HL-60 (cell line): ENCODE measurements around the gene GTF2E1.

Experiments
- DNase-seq, 2 experiments: peaks; one replicate each; pipeline ENCODE4 v3.0.0-alpha.2; 2010 to 2020; ENCODE audit warnings: low read depth in 1 of 2, low spot score in 1 of 2
- H3K27ac ChIP-seq: fragments of 250-450 bp; sonication (Bioruptor Pico); replicated peaks from 2 replicates; pipeline ENCODE4 v1.5.1; 2020; ENCODE audit warnings: mild to moderate bottlenecking, moderate library complexity
- H3K27me3 ChIP-seq: fragments of 250-450 bp; sonication (Bioruptor Pico); 2 replicates; pipeline ENCODE4 v1.5.1; 2021; ENCODE audit warnings: mild to moderate bottlenecking, moderate library complexity; ENCODE audit not compliant: insufficient read depth, poor library complexity, severe bottlenecking
- H3K4me3 ChIP-seq: replicated peaks from 2 replicates; pipeline ENCODE4 v1.5.1; 2011; ENCODE audit warnings: mild to moderate bottlenecking, control low read depth, low read length; ENCODE audit not compliant: insufficient read depth
- GABPA ChIP-seq: IDR thresholded peaks from 2 replicates; pipeline ENCODE4 v1.6.1; 2012; ENCODE audit warnings: low read depth
- POLR2AphosphoS5 ChIP-seq: IDR thresholded peaks from 2 replicates; pipeline ENCODE4 v1.6.1; 2012; ENCODE audit warnings: low read depth
- SPI1 ChIP-seq: IDR thresholded peaks from 2 replicates; pipeline ENCODE4 v1.6.1; 2012; ENCODE audit warnings: low read depth, mild to moderate bottlenecking, borderline replicate concordance
- TF ChIP-seq, protein P1 (sequence below): IDR thresholded peaks from 2 replicates; pipeline ENCODE4 v1.6.1; 2012; ENCODE audit warnings: low read depth; ENCODE audit not compliant: insufficient replicate concordance
- TF ChIP-seq, protein P2 (sequence below): IDR thresholded peaks from one replicate; pipeline ENCODE4 v1.5.1; 2011; ENCODE audit warnings: low read length, control low read depth, inconsistent platforms; ENCODE audit not compliant: insufficient read depth

GTF2E1 gene

DNA sequence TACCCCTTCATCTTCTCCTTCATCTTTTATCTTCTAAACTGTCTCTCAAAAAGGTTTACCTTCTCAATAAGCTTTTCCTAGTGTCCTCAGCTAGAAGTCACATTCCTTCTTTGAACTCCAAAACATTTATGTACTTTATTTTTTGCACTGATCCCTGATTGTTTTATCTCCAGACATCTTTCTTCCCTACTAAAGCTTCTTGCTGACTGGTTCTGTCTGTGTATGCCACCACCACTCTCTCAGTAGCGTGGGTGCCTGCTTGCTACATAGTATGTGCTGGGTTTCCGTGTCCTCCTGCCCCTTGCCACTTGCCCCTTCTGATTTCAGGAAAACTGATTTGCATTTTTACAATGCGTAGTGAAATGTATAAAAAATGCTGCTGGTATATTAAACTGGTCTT is 24.0 kb downstream of the GTF2E1 start:
- TF ChIP-seq, protein P1, sequence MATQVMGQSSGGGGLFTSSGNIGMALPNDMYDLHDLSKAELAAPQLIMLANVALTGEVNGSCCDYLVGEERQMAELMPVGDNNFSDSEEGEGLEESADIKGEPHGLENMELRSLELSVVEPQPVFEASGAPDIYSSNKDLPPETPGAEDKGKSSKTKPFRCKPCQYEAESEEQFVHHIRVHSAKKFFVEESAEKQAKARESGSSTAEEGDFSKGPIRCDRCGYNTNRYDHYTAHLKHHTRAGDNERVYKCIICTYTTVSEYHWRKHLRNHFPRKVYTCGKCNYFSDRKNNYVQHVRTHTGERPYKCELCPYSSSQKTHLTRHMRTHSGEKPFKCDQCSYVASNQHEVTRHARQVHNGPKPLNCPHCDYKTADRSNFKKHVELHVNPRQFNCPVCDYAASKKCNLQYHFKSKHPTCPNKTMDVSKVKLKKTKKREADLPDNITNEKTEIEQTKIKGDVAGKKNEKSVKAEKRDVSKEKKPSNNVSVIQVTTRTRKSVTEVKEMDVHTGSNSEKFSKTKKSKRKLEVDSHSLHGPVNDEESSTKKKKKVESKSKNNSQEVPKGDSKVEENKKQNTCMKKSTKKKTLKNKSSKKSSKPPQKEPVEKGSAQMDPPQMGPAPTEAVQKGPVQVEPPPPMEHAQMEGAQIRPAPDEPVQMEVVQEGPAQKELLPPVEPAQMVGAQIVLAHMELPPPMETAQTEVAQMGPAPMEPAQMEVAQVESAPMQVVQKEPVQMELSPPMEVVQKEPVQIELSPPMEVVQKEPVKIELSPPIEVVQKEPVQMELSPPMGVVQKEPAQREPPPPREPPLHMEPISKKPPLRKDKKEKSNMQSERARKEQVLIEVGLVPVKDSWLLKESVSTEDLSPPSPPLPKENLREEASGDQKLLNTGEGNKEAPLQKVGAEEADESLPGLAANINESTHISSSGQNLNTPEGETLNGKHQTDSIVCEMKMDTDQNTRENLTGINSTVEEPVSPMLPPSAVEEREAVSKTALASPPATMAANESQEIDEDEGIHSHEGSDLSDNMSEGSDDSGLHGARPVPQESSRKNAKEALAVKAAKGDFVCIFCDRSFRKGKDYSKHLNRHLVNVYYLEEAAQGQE, result no peak
- TF ChIP-seq, protein P2, sequence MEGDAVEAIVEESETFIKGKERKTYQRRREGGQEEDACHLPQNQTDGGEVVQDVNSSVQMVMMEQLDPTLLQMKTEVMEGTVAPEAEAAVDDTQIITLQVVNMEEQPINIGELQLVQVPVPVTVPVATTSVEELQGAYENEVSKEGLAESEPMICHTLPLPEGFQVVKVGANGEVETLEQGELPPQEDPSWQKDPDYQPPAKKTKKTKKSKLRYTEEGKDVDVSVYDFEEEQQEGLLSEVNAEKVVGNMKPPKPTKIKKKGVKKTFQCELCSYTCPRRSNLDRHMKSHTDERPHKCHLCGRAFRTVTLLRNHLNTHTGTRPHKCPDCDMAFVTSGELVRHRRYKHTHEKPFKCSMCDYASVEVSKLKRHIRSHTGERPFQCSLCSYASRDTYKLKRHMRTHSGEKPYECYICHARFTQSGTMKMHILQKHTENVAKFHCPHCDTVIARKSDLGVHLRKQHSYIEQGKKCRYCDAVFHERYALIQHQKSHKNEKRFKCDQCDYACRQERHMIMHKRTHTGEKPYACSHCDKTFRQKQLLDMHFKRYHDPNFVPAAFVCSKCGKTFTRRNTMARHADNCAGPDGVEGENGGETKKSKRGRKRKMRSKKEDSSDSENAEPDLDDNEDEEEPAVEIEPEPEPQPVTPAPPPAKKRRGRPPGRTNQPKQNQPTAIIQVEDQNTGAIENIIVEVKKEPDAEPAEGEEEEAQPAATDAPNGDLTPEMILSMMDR, result no peak
- TF ChIP-seq POLR2AphosphoS5 (no peak), SPI1 (no peak), GABPA (no peak)
- no peak overlapping the region for H3K27ac ChIP-seq
- H3K27me3 ChIP-seq, result no peaks in the 10 kb centered on the region
- no peak overlapping the region for H3K4me3 ChIP-seq
- DNase-seq, result no peak

DNA sequence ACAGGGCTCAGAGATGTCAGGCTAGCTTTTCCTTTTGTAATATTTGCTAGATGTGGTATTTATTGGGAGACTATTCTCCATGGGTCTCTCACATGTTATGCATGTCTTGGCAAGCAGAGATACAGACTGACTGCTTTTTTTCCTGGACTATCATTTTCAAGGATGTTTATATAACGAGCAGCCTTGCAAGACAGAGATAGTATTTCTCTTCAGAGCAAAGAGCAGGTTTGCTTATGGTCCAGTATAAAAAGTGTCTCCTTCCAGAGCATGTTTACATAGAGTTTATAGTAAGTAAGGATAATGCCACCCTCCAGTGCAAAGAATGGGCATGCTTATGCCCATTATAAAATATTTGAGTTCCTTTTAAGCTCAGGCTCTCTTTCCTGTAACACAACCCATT is 24.6 kb downstream of the GTF2E1 start:
- H3K27me3 ChIP-seq, result no peaks in the 10 kb centered on the region
- TF ChIP-seq, protein P2, result no peak
- TF ChIP-seq POLR2AphosphoS5 (no peak), GABPA (no peak), SPI1 (no peak)
- TF ChIP-seq, protein P1, result no peak
- DNase-seq, result no peak
- no peak overlapping the region for H3K27ac ChIP-seq
- H3K4me3 ChIP-seq, result no peak overlapping the region

DNA sequence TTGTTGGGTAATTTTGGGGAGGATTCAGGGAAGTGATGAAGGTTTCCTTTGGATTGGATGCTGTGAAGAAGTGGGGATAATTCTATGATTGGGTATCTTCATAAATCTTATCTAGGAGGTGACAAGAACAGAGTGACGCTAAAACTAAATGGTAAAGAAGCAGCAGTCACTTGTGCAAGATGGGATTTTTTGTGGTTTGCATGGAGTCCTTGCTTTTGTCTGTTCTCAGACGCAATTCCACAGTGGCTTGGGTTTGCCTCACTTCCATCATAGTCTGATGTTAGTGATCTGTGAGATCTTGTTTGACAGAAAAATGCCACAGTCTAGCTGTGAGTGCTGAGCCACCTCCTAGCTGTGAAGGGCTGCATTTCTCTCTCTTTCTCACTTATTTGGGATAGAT is 26.9 kb downstream of the GTF2E1 start:
- no peak for DNase-seq
- TF ChIP-seq POLR2AphosphoS5 (no peak), GABPA (no peak), SPI1 (no peak)
- TF ChIP-seq, protein P2, result no peak
- TF ChIP-seq, protein P1, result no peak
- Histone ChIP-seq H3K4me3 (no peak overlapping the region), H3K27me3 (no peaks in the 10 kb centered on the region), H3K27ac (no peak overlapping the region)
